Hindlimb muscle (tissue), 1 donor: Measurements from ENCODE around the gene UHMK1. TPM values are rescaled to one million over a fixed set of nuclear protein-coding genes. Genes with fewer than 3 reads are reported as not detected.
"Not testable (repeated sequence)": the region's sequence is repeated elsewhere in the genome, so short reads cannot be mapped to it uniquely, and the experiment has no call there.

ENCODE experiments used
- DNase-seq: peaks from one replicate; pipeline ENCODE4 v3.0.0-alpha.2; 2013
- polyA plus RNA-seq: library from polyadenylated mRNA; unstranded; fragments of 120-200 nt; gene quantifications from one replicate; pipeline ENCODE4 v1.2.1, GENCODE V29; 2013; ENCODE audit not compliant: insufficient read length

Gene UHMK1
- polyA plus RNA-seq, 1 donor, result 25.2 TPM

DNA sequence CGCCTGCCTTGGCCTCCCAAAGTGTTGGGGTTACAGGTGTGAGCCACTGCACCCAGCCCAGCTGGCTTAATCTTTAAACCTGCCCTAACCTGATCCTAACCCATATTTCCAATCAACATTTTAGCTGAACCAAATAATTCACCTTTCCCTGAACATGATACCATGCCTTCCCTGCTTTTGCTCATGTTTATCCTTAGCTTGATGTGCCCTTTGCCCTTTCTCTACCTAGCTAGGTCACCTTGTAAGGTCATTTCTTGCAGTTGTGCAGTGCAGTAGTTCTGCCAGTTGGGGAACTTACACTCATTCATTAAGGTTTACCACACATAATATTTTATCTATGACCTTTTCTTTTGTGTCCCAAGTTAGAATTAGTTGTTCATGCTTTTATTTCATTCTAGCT is 69.3 kb downstream of the UHMK1 start:
- DNase-seq, result no peak

DNA sequence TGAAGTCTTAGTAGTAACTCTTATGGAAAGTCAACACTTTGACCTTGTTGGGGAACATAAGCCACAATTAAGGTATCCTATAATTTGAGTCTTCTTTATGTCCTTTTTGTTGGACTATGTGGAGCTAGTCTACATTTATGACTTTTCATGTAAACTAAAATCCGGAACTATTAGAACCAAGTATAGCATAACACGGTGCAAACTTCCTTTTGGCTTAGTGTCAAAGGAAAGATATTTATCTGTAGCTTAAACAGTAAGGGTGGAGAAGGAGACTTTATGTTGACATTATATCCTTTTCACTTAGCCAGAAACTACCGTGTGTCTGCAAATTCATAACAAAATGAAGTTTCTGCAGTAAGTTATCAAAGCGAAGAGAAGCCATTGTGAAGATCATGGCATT is 71.2 kb downstream of the UHMK1 start:
- DNase-seq, result no peak

DNA sequence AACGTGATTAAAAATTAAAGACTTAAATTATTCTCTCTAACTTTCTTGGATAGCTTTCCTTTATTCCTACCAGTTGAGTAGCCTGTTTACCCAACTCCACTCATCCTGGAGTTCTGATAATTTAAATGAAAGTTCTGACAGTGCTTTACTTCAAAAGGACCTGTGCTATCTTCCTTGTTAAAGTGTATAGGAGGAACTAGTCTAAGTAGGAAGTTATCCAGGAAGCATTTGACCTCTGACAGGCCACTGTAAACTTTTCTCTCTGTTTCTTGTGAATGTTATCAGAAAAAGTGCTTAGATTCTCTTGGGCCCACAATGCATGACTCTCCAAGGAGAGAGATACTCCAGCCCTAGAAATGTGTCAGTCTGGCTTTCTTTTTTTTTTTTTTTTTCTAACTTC is 73.1 kb downstream of the UHMK1 start:
- DNase-seq, result no peak

DNA sequence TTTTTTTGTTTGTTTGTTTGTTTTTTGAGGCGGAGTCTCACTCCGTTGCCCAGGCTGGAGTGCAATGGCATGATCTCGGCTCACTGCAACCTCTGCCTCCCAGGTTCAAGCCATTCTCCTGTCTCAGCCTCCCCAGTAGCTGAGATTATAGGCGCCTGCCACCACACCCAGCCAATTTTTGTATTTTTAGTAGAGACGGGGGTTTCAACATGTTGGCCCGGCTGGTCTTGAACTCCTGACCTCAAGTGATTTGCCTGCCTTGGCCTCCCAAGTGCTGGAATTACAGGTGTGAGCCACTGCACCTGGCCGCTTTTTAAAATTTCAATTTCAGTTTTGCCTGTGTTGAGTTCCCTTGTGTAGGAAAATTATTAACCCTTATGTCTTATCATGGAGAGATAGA is 73.5 kb downstream of the UHMK1 start:
- not testable (repeated sequence) for DNase-seq

DNA sequence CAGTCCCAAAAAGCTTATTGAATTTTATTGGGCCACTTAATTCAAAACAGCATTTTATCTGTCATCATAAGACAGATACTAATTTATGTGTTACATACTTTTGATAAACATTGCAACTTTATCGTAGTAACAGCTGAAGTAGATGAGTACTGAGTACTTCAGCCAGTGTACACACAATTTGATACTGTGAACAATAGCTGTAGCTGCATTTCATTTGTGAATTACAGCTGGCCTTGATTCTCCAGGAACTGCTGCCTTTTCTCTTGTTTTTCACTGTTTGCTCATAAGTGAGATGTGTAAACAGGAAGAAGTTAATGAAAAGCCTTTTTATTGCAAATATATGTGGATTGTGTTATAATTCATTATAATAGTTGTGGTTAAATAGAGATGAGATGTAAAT is 74.1 kb downstream of the UHMK1 start:
- DNase-seq, result no peak

DNA sequence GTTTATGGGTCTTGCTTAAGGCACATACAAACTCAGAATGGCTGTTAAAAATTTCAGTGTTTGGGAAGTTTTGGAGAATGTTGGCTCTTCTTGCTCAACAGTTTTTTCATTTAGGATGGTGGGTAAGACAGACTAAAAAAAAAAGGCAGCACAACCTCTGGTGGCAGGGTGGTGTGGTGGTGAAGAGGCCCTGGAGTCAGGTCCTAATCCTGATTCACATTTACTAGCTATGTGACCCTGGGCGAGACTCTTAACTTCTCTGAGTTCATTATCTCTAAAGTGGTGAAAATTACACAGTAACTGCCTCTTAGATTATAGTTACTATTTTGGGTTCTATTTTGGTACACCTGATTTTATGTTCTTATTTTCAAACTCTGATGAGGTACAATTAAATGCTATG is 75.5 kb downstream of the UHMK1 start:
- no peak for DNase-seq

DNA sequence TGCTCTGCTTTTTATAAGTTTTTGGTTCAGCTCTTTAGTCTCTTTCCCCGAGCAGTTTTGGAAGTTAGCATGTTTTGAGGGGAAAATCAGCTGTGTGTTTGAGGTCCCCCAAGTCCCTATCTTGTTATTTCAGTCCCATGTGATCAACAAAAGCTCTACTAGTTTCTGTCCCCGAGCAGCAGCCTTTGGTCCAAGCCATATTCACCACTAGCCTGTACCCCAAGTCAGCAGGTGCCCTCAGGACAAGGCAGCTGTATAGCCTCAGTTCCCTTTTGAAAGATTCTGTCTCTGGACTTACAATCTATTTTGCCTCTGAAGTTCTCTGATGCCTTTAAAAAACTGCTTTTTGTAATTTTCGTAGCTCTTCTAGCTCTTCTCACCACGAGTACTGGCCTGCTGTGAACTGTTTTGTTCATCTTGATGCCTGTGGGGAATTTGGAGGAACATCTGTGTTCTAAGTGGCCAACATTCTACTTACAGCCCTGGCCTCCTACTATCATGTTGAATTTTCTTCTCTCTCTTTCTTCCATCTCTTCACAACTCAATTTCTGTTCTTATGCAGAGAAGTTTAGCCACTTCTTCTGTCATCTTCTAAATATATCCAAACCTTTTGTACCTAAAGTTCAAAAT is 80.6 kb downstream of the UHMK1 start:
- peak; percentile 34 for DNase-seq

DNA sequence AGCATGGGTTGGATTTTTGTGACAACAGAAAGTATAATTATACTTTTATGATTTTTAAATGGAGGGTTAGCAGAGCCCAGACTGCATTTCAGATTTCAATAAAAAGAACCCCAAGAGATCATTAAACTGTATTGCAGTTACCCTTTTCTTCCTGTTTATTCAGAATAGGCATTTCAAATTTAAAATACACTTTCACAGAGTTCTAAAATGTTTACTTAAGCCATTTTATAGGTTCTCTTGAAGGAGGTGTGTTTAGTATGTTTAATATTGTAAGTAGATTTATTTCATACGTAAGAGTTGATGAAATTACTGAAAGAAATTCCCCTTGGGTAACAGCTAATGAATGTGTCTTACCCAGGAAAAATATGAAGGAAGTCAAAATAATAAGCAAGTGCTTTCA is 81.3 kb downstream of the UHMK1 start:
- DNase-seq, result no peak

Other genes with a start within 250 kb of the UHMK1 start
- gene SPATA46, start 121.0 kb upstream of the UHMK1 start, polyA plus RNA-seq, result not detected
- 1.7 TPM for gene C1orf226, start 116.1 kb upstream of the UHMK1 start, polyA plus RNA-seq
- 0.18 TPM for gene SH2D1B, start 85.7 kb upstream of the UHMK1 start, polyA plus RNA-seq
- 24.9 TPM for gene UAP1, start 63.9 kb downstream of the UHMK1 start, polyA plus RNA-seq
- 34.6 TPM for gene DDR2, start 134.6 kb downstream of the UHMK1 start, polyA plus RNA-seq